SK-MEL-5 (cell line): ENCODE measurements around the gene TWIST1. TPM values are rescaled to one million over a fixed set of nuclear protein-coding genes. Genes with fewer than 3 reads are reported as not detected.
A peak's percentile ranks its signal among the peaks of the same experiment; 100 is the strongest.

Experiments used
- DNase-seq: peaks from one replicate; pipeline ENCODE4 v3.0.0-alpha.2; 2016; ENCODE audit warnings: low read depth, low spot score
- in situ Hi-C: cut with HindIII; loops from 2 replicates; pipeline ENCODE4 v1.10.0; 2016; ENCODE audit warnings: low sequenced_read_pairs, high pct_unique_total_duplicates, low pct_unique_long_range_greater_than_20kb
- polyA plus RNA-seq, 2 experiments: library from polyadenylated mRNA; depleted of rRNA; stranded (reverse); fragments of >200 nt; gene quantifications; 2 replicates each; pipeline ENCODE4 v1.2.3, GENCODE V29; 2015
- total RNA-seq: library from RNA; depleted of rRNA; stranded (reverse); fragments of >200 nt; shearing (Covaris generic); gene quantifications from 2 replicates; pipeline ENCODE4 v1.2.3, GENCODE V29; 2014; rRNA removed

TWIST1 gene
- total RNA-seq, result 22.0 and 38.1 TPM in 2 replicates
- 50.5 and 50.6 TPM in 2 replicates for polyA plus RNA-seq (2015; cell fraction: cytosol; rRNA removed)
- 20.4 and 25.0 TPM in 2 replicates for polyA plus RNA-seq (2015; cell fraction: nucleus; rRNA removed)

- DNase-seq, result peak; percentile 65
- in situ Hi-C loops, result no loop called here
These were observed at the start of gene TWIST1 for GRCh38 chr7:19117091-19117869. TSS of gene TWIST1 (minus strand) at chr7:19117636. CDS start at chr7:19117321, 315 bp downstream.

GRCh38 chr7:19161671-19162070, 44.2 kb upstream of the TWIST1 start:
- DNase-seq, result no peak
- in situ Hi-C loops, result no loop called here

- in situ Hi-C loops, result no loop called here
- peak; percentile 18 for DNase-seq
These were observed 29.3 kb upstream of the TWIST1 start for GRCh38 chr7:19146699-19147098.

- no peak for DNase-seq
- in situ Hi-C loops, result no loop called here
These were observed 28.1 kb upstream of the TWIST1 start for GRCh38 chr7:19145434-19146115.

- no peak for DNase-seq
- in situ Hi-C loops, result no loop called here
These were observed 27.4 kb upstream of the TWIST1 start, which contains the start of gene FERD3L for GRCh38 chr7:19144661-19145433. TSS of gene FERD3L (minus strand) at chr7:19145421. CDS start at chr7:19145362, 59 bp downstream.

- in situ Hi-C loops, result no loop called here
- DNase-seq, result no peak
These were observed 26.6 kb upstream of the TWIST1 start for GRCh38 chr7:19143881-19144574.

GRCh38 chr7:19139706-19140327, 22.4 kb upstream of the TWIST1 start:
- no peak for DNase-seq
- in situ Hi-C loops, result no loop called here

GRCh38 chr7:19133886-19134285, 16.4 kb upstream of the TWIST1 start:
- DNase-seq, result no peak
- in situ Hi-C loops, result no loop called here

GRCh38 chr7:19133390-19133789, 16.0 kb upstream of the TWIST1 start:
- DNase-seq, result no peak
- in situ Hi-C loops, result no loop called here

- no peak for DNase-seq
- in situ Hi-C loops, result no loop called here
These were observed 11.4 kb upstream of the TWIST1 start for GRCh38 chr7:19128856-19129255.

GRCh38 chr7:19121977-19122588, 4.6 kb upstream of the TWIST1 start:
- in situ Hi-C loops, result no loop called here
- peak; percentile 85 for DNase-seq

- in situ Hi-C loops, result no loop called here
- DNase-seq, result no peak
These were observed 2.5 kb upstream of the TWIST1 start for GRCh38 chr7:19119870-19120486.

GRCh38 chr7:19119372-19119771, 1.9 kb upstream of the TWIST1 start:
- in situ Hi-C loops, result no loop called here
- no peak for DNase-seq

- in situ Hi-C loops, result no loop called here
- DNase-seq, result no peak
These were observed 1.4 kb upstream of the TWIST1 start for GRCh38 chr7:19118636-19119371.

GRCh38 chr7:19117870-19118608, 603 bp upstream of the TWIST1 start:
- in situ Hi-C loops, result no loop called here
- DNase-seq, result no peak
